ENCODE results near the gene PRCD. TPM values are rescaled to one million over a fixed set of nuclear protein-coding genes. Genes with fewer than 3 reads are reported as not detected.

The PRCD gene
- total RNA-seq, 2 donors from 2014 or later: 1.9 to 2.4 TPM

DNA sequence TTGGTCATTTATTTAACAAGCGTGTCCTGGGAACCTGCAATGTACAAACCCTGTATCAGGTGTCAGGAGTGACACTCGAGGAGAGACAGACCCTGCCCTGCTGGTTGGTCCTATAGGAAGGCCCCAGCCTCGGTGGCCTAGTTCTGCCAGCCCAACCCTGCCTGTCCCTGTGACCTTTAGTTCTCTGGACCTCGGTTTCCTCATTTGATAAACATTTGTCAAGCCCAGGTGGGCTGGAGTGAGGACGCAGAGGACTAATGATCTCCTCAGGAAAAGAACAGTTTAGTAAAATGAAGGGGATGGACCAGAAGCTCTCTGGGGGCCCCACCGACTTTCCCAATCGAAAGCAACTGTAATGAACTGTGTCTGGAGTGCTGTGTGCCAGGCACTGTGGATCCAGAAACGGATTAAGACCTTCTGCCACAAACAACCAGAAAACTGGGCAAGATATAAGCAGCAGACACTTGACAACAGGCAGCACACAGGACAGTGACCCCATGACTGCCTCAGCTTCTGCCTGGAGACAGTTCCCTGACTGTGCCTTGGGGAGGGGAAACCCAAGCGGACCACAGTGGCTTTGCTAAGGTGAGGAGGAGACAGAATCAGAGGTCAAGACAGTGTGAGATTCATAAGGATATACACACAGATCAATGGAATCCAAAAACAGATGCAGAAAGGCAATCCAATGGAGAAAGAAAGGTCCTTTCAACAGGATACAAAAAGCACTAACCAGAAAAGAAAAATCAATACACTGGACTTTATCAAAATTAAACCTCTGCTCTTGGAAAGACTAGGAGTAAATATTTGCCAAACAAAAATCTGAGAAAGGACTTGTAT, 8.8 kb downstream of the PRCD start:
- Histone ChIP-seq H3K9me3 (no peaks in the 10 kb centered on the region), H3K4me1 (ENCODE audit: control insufficient read depth in 1 of 2, low read depth in 2 of 2) (no peaks in the 10 kb centered on the region), H3K27me3 (replicated peaks; ENCODE audit: insufficient read depth) (no peaks in the 10 kb centered on the region), H3K4me3 (no peak overlapping the region), H3K36me3 (no peaks in the 10 kb centered on the region), H3K27ac (no peak overlapping the region)
- TF ChIP-seq, protein P1, sequence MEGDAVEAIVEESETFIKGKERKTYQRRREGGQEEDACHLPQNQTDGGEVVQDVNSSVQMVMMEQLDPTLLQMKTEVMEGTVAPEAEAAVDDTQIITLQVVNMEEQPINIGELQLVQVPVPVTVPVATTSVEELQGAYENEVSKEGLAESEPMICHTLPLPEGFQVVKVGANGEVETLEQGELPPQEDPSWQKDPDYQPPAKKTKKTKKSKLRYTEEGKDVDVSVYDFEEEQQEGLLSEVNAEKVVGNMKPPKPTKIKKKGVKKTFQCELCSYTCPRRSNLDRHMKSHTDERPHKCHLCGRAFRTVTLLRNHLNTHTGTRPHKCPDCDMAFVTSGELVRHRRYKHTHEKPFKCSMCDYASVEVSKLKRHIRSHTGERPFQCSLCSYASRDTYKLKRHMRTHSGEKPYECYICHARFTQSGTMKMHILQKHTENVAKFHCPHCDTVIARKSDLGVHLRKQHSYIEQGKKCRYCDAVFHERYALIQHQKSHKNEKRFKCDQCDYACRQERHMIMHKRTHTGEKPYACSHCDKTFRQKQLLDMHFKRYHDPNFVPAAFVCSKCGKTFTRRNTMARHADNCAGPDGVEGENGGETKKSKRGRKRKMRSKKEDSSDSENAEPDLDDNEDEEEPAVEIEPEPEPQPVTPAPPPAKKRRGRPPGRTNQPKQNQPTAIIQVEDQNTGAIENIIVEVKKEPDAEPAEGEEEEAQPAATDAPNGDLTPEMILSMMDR (IDR thresholded peaks at IDR 0.05): no peak
- ATAC-seq (ENCODE audit: insufficient number of reproducible peaks, low FRiP score, low read depth) (no peak), DNase-seq (ENCODE audit: low spot score) (no peak)

DNA sequence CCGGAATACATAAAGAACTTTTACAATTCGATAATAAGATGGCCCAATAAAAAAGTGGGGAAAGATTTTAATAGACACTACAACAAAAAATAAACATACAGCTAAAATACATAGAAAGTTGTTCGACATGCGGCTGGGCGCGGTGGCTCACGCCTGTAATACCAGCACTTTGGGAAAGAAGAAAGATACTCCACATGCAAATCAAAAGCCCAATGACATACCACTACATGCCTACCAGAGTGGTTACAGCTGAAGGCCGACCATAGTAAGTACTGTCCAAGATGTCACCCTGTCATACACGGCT, 9.3 kb downstream of the PRCD start:
- no peaks in the 10 kb centered on the region for H3K4me1 ChIP-seq (ENCODE audit: control insufficient read depth in 1 of 2, low read depth in 2 of 2)
- no peaks in the 10 kb centered on the region for H3K36me3 ChIP-seq
- DNase-seq (ENCODE audit: low spot score): no peak

DNA sequence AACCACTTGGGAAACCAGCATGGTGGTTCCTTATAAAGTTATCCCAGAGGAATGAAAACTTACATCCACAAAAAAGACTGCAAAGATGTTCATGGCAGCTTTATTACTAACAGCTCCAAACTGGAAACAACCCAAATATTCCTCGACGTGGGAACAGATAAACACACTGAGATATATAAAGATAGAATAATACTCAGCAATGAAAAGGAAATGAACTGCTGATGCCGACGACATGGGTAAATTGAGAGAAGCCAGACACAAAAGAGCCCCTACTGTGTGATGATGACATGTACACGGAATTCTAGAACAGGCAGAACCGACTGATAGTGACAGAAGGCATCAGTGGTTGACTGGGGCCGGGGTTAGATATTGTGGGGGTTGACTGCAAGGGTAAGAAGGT, 9.7 kb downstream of the PRCD start:
- ATAC-seq (ENCODE audit: insufficient number of reproducible peaks, low FRiP score, low read depth) (no peak), DNase-seq (ENCODE audit: low spot score) (no peak)
- H3K36me3 ChIP-seq: no peaks in the 10 kb centered on the region
- H3K27ac ChIP-seq: no peak overlapping the region
- H3K4me1 ChIP-seq (ENCODE audit: control insufficient read depth in 1 of 2, low read depth in 2 of 2): no peaks in the 10 kb centered on the region
- no peak overlapping the region for H3K4me3 ChIP-seq
- TF ChIP-seq, protein P1 (IDR thresholded peaks at IDR 0.05): no peak
- no peaks in the 10 kb centered on the region for H3K27me3 ChIP-seq (replicated peaks; ENCODE audit: insufficient read depth)
- no peaks in the 10 kb centered on the region for H3K9me3 ChIP-seq

More for the DNA sequence above, 9.3 kb downstream of the PRCD start:
- Histone ChIP-seq H3K4me3 (no peak overlapping the region), H3K27ac (no peak overlapping the region), H3K9me3 (no peaks in the 10 kb centered on the region), H3K27me3 (replicated peaks; ENCODE audit: insufficient read depth) (no peaks in the 10 kb centered on the region)
- no peak for ATAC-seq (ENCODE audit: insufficient number of reproducible peaks, low FRiP score, low read depth)
- TF ChIP-seq, protein P1 (IDR thresholded peaks at IDR 0.05): no peak

DNA sequence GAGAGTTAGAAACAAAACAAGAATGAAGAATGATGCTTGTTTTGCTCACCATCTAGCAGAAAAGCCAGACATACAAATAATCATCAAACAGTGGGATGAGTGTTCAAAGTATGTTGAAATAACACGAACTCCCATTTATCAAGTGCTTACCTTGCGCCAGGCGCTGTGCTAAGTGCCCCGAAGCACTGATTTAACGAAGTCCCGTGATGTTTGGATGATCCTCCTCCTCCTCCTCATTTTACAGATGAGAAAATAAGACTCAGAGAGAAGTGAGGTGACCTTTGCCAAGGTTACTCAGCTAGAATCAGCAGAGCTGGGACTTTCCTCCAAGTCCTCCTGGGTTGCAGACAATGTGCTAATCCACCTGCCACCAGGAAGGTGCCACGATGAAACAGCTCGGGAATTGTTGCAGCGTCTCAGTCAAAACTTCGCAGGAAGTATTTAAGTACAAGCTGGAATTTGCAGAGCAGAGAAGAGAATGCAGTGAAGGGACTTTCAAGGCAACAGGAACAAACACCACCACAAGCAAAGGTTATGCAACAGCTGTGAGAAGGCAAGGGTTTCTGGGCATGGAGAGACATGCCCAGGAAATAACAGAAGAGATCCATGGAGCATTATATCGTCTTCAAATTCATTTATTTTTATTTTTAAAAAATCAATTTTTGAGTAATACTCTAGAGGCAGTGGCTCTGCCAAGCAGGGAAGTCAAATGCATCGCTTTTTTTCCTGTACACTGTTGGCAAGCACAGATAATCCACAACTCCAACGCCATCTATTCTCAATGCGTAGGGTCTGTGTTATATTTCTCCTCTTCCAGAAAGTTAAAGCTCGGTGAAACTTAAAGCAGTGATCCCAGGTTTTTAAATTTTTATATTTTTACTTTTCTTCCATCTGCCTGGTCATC, 11.1 kb downstream of the PRCD start:
- Histone ChIP-seq H3K4me3 (peak overlapping the region; percentile 30), H3K4me1 (ENCODE audit: control insufficient read depth in 1 of 2, low read depth in 2 of 2) (no peaks in the 10 kb centered on the region), H3K27ac (no peak overlapping the region), H3K36me3 (no peaks in the 10 kb centered on the region), H3K27me3 (replicated peaks; ENCODE audit: insufficient read depth) (no peaks in the 10 kb centered on the region), H3K9me3 (no peaks in the 10 kb centered on the region)
- no peak for DNase-seq (ENCODE audit: low spot score)
- TF ChIP-seq, protein P1 (IDR thresholded peaks at IDR 0.05): no peak
- no peak for ATAC-seq (ENCODE audit: insufficient number of reproducible peaks, low FRiP score, low read depth)

DNA sequence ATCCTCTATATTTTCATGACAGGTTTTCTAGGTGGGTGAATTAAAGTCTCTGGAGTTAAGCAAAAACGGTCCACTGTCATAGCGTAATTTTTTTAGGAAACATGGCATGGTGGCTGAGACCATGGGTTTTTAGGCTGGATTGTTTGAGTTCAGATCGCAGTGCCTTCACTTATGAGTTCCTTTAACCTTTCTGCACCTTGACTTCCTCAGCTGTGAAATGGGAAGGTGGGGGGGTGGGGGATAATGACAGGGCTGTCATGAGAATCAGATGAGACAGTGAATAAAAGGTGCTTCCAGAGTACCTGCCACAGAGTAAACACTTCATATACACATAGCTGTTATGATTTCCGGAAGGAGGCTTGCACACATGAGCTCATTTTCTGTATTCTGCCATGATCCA, 11.8 kb downstream of the PRCD start:
- no peak overlapping the region for H3K27ac ChIP-seq
- TF ChIP-seq, protein P1 (IDR thresholded peaks at IDR 0.05): no peak
- H3K36me3 ChIP-seq: no peaks in the 10 kb centered on the region
- no peaks in the 10 kb centered on the region for H3K27me3 ChIP-seq (replicated peaks; ENCODE audit: insufficient read depth)
- ATAC-seq (ENCODE audit: insufficient number of reproducible peaks, low FRiP score, low read depth) (no peak), DNase-seq (ENCODE audit: low spot score) (no peak)
- no peak overlapping the region for H3K4me3 ChIP-seq
- peaks cover 0 to 2% of the 10 kb centered on the region in 2 donors for H3K4me1 ChIP-seq (ENCODE audit: control insufficient read depth in 1 of 2, low read depth in 2 of 2)
- H3K9me3 ChIP-seq: no peaks in the 10 kb centered on the region
